Hepatocyte (in vitro differentiated cells): ENCODE measurements around the gene IDI1. TPM values are rescaled to one million over a fixed set of nuclear protein-coding genes. Genes with fewer than 3 reads are reported as not detected.

Experiments
- DNase-seq: peaks from one replicate; pipeline ENCODE4 v3.0.0-alpha.2; 2016; ENCODE audit warnings: low spot score
- H2AFZ ChIP-seq: fragments of 200-600 bp; sonication (generic); 2 replicates; pipeline ENCODE4 v1.6.0; 2016; ENCODE audit warnings: antibody characterized with exemption, mild to moderate bottlenecking
- H3K27ac ChIP-seq: fragments of 200-600 bp; sonication (generic); 2 replicates; pipeline ENCODE4 v1.5.1; 2016; ENCODE audit warnings: mild to moderate bottlenecking
- H3K27me3 ChIP-seq: fragments of 200-600 bp; sonication (generic); 2 replicates; pipeline ENCODE4 v1.6.1; 2016
- H3K36me3 ChIP-seq: fragments of 200-600 bp; sonication (generic); replicated peaks from 2 replicates; pipeline ENCODE4 v1.5.1; 2016; ENCODE audit warnings: low read depth; ENCODE audit not compliant: insufficient read depth
- H3K4me1 ChIP-seq: fragments of 200-600 bp; sonication (generic); 2 replicates; pipeline ENCODE4 v1.5.1; 2016; ENCODE audit warnings: mild to moderate bottlenecking, moderate library complexity; ENCODE audit not compliant: insufficient read depth
- H3K4me2 ChIP-seq: fragments of 200-600 bp; sonication (generic); 2 replicates; pipeline ENCODE4 v1.6.0; 2016
- H3K4me3 ChIP-seq: fragments of 200-600 bp; sonication (generic); 2 replicates; pipeline ENCODE4 v1.5.1; 2016; ENCODE audit warnings: mild to moderate bottlenecking
- H3K79me2 ChIP-seq: fragments of 200-600 bp; sonication (generic); 2 replicates; pipeline ENCODE4 v1.6.0; 2017; ENCODE audit warnings: mild to moderate bottlenecking
- H3K9me2 ChIP-seq: fragments of 200-600 bp; sonication (generic); replicated peaks from 2 replicates; pipeline ENCODE4 v1.6.0; 2017; ENCODE audit warnings: mild to moderate bottlenecking; ENCODE audit not compliant: insufficient read depth
- H3K9me3 ChIP-seq: fragments of 200-600 bp; sonication (generic); 2 replicates; pipeline ENCODE4 v1.5.1; 2016; ENCODE audit warnings: low read depth, mild to moderate bottlenecking
- H4K20me1 ChIP-seq: fragments of 200-600 bp; sonication (generic); 2 replicates; pipeline ENCODE4 v1.6.0; 2016; ENCODE audit warnings: mild to moderate bottlenecking; ENCODE audit not compliant: insufficient read depth, poor library complexity, severe bottlenecking
- EZH2 ChIP-seq: fragments of 200-600 bp; sonication (generic); IDR thresholded peaks from 2 replicates; pipeline ENCODE4 v1.6.1; 2016; ENCODE audit warnings: antibody characterized with exemption, mild to moderate bottlenecking, borderline replicate concordance
- EZH2phosphoT487 ChIP-seq: fragments of 200-600 bp; sonication (generic); IDR thresholded peaks from one replicate; pipeline ENCODE4 v1.6.1; 2018; ENCODE audit warnings: antibody characterized with exemption, mild to moderate bottlenecking, low read depth, moderate library complexity; ENCODE audit not compliant: unreplicated experiment, severe bottlenecking
- WGBS: methylation state at CpG from one replicate; pipeline ENCODE4 v1.1.6; 2016; ENCODE audit warnings: low lambda C conversion rate; ENCODE audit errors: missing lambda C conversion rate; 5-methylcytosine and 5-hydroxymethylcytosine counted together
- polyA plus RNA-seq: library from polyadenylated mRNA; unstranded; fragments of >200 nt; fragmentation: Nextera tagmentation; extraction: Ambion mirVana; gene quantifications from 2 replicates; pipeline ENCODE4 v1.2.1, GENCODE V29; 2016
- total RNA-seq: library from RNA; depleted of rRNA; stranded (reverse); fragments of >200 nt; gene quantifications from 2 replicates; pipeline ENCODE4 v1.2.3, GENCODE V29; 2014
- TF ChIP-seq, protein P1 (sequence below): fragments of 200-600 bp; sonication (generic); IDR thresholded peaks from 2 replicates; pipeline ENCODE4 v1.5.1; 2016; ENCODE audit warnings: antibody characterized with exemption, mild to moderate bottlenecking; ENCODE audit not compliant: poor library complexity

Gene IDI1
- total and polyA plus RNA-seq, 2 experiments from 2014 or later: 228 to 303 TPM

DNA sequence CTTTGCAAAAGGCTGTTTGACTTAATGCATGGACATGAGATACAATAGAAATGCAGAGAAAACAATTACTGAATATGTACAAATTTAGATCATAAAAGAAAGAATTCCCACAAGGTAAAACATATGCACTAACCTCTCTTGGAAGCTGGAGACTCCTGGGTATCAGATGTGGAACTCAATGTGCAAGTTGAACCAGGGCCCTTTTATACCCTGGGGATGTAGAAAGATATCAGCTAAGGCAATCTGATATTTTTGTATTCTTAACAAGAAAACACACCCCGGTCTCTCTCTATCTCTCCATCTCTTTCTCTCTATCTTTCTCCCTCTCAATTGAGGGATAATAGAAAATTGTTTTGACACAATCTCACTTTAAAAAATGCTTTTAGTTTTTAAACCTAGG, 23.2 kb downstream of the IDI1 start, which contains the start of gene IDI2:
Gene IDI2 (minus strand): TSS at position 177 of the 400 bp plus-strand sequence. CDS start 1,136 bp downstream, outside the sequence.
- H3K79me2 ChIP-seq: no peaks in the 10 kb centered on the region
- no peaks in the 10 kb centered on the region for H3K36me3 ChIP-seq
- TF ChIP-seq EZH2: no peak
- TF ChIP-seq, protein P1, sequence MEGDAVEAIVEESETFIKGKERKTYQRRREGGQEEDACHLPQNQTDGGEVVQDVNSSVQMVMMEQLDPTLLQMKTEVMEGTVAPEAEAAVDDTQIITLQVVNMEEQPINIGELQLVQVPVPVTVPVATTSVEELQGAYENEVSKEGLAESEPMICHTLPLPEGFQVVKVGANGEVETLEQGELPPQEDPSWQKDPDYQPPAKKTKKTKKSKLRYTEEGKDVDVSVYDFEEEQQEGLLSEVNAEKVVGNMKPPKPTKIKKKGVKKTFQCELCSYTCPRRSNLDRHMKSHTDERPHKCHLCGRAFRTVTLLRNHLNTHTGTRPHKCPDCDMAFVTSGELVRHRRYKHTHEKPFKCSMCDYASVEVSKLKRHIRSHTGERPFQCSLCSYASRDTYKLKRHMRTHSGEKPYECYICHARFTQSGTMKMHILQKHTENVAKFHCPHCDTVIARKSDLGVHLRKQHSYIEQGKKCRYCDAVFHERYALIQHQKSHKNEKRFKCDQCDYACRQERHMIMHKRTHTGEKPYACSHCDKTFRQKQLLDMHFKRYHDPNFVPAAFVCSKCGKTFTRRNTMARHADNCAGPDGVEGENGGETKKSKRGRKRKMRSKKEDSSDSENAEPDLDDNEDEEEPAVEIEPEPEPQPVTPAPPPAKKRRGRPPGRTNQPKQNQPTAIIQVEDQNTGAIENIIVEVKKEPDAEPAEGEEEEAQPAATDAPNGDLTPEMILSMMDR: no peak
- no peaks in the 10 kb centered on the region for H4K20me1 ChIP-seq
- no peaks in the 10 kb centered on the region for H3K9me2 ChIP-seq
- H3K4me2 ChIP-seq: no peak within 1 kb of the TSS
- H3K27me3 ChIP-seq: no peaks in the 10 kb centered on the region
- H3K27ac ChIP-seq: no peak within 1 kb of the TSS
- H2AFZ ChIP-seq: no peak within 1 kb of the TSS
- no peak for DNase-seq
- no peaks in the 10 kb centered on the region for H3K9me3 ChIP-seq
- WGBS: 88% methylated on average over 1 of the region's 1 CpG
- no peaks in the 10 kb centered on the region for H3K4me1 ChIP-seq
- no peak within 1 kb of the TSS for H3K4me3 ChIP-seq

DNA sequence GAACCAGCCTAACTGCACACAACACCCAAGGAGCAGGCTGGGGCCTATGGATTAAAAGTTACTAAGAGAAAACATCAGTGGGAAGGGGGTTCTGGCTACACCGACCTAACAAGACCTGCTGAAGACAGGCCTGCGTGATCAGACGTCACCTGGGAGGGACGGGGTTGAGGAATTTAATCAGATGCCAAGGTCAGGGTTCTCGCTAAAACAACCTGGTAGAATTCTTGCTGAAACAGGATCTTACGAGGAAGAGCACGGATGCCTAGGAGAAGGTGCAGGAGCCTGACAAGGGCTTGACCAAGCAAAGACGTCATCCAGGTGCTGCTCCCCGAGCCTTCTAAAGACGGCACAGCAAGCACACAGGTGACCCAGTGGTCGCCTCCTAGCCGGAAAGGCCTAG, 24.8 kb downstream of the IDI1 start:
- H3K4me1 ChIP-seq: no peaks in the 10 kb centered on the region
- 90% methylated on average over 12 of the region's 12 CpGs for WGBS
- H3K79me2 ChIP-seq: no peaks in the 10 kb centered on the region

GRCh38 chr10:1022413-1022812, 26.5 kb downstream of the IDI1 start:
- Histone ChIP-seq H4K20me1 (no peaks in the 10 kb centered on the region), H3K4me2 (no peak overlapping the region), H3K9me3 (no peaks in the 10 kb centered on the region), H3K27me3 (no peaks in the 10 kb centered on the region), H3K4me3 (no peak overlapping the region), H3K27ac (no peak overlapping the region), H3K36me3 (no peaks in the 10 kb centered on the region), H3K79me2 (no peaks in the 10 kb centered on the region), H3K9me2 (no peaks in the 10 kb centered on the region), H2AFZ (no peak overlapping the region), H3K4me1 (no peaks in the 10 kb centered on the region)
- WGBS: 88% methylated on average over 12 of the region's 12 CpGs
- TF ChIP-seq EZH2 (no peak), EZH2phosphoT487 (no peak)
- TF ChIP-seq, protein P1: no peak
- no peak for DNase-seq

More for the DNA sequence above, 24.8 kb downstream of the IDI1 start:
- Histone ChIP-seq H2AFZ (no peak overlapping the region), H3K27ac (no peak overlapping the region), H3K9me2 (no peaks in the 10 kb centered on the region), H3K9me3 (no peaks in the 10 kb centered on the region), H3K36me3 (no peaks in the 10 kb centered on the region), H3K4me3 (no peak overlapping the region), H4K20me1 (no peaks in the 10 kb centered on the region), H3K27me3 (no peaks in the 10 kb centered on the region), H3K4me2 (no peak overlapping the region)
- TF ChIP-seq, protein P1: no peak
- TF ChIP-seq EZH2phosphoT487 (no peak), EZH2 (no peak)
- no peak for DNase-seq

GRCh38 chr10:1020958-1021357, 28.0 kb downstream of the IDI1 start:
- Histone ChIP-seq H2AFZ (no peak overlapping the region), H3K4me3 (no peak overlapping the region), H3K79me2 (no peaks in the 10 kb centered on the region), H3K27ac (no peak overlapping the region), H4K20me1 (no peaks in the 10 kb centered on the region), H3K4me1 (no peaks in the 10 kb centered on the region), H3K9me2 (no peaks in the 10 kb centered on the region), H3K27me3 (no peaks in the 10 kb centered on the region), H3K36me3 (no peaks in the 10 kb centered on the region), H3K9me3 (no peaks in the 10 kb centered on the region), H3K4me2 (no peak overlapping the region)
- WGBS: 98% methylated on average over 9 of the region's 9 CpGs
- no peak for DNase-seq
- TF ChIP-seq, protein P1: no peak
- TF ChIP-seq EZH2phosphoT487 (no peak), EZH2 (no peak)
